Gastrocnemius medialis (tissue), 4 donors: ENCODE results near the gene KLF16. TPM values are rescaled to one million over a fixed set of nuclear protein-coding genes. Genes with fewer than 3 reads are reported as not detected.

ENCODE experiments used
- ATAC-seq, 2 donors: fragments of 150-250 bp; one replicate each; pipeline ENCODE4 v1.9.1; 2016
- DNase-seq, 2 donors: peaks; one replicate each; pipeline ENCODE4 v3.0.0-alpha.2; 2019
- H3K27ac ChIP-seq, 4 donors: fragments of 200-600 bp; sonication (generic); 1 replicate in 1 of 4; 2 replicates in 3 of 4; pipeline ENCODE4 v1.5.1; 2016 to 2018; ENCODE audit warnings: mild to moderate bottlenecking in 2 of 4, moderate library complexity in 1 of 4
- H3K27me3 ChIP-seq, 3 donors: fragments of 200-600 bp; sonication (generic) in 2 of 3; 1 replicate in 1 of 3; 2 replicates in 2 of 3; pipeline versions ENCODE4 v1.5.1 to v1.6.0; 2016 to 2019; ENCODE audit warnings: mild to moderate bottlenecking in 1 of 3, moderate library complexity in 1 of 3
- H3K36me3 ChIP-seq, 2 donors: fragments of 200-600 bp; sonication (generic) in 1 of 2; one replicate each; pipeline ENCODE4 v1.5.1; 2017 to 2018
- H3K4me1 ChIP-seq, 2 donors: fragments of 200-600 bp; sonication (generic) in 1 of 2; one replicate each; pipeline ENCODE4 v1.5.1; 2016 to 2017; ENCODE audit warnings: mild to moderate bottlenecking in 2 of 2
- H3K4me3 ChIP-seq, 4 donors: fragments of 200-600 bp; sonication (generic) in 3 of 4; 1 replicate in 1 of 4; 2 replicates in 3 of 4; pipeline ENCODE4 v1.5.1; 2016 to 2019; ENCODE audit warnings: mild to moderate bottlenecking in 2 of 4
- H3K9me3 ChIP-seq, 3 donors: fragments of 200-600 bp; sonication (generic) in 2 of 3; 1 replicate in 1 of 3; 2 replicates in 2 of 3; pipeline ENCODE4 v1.5.1; 2016 to 2019
- POLR2A ChIP-seq, 2 donors: fragments of 450-650 bp; IDR thresholded peaks; one replicate each; pipeline ENCODE4 v1.6.1; 2017; ENCODE audit warnings: antibody characterized with exemption in 2 of 2, mild to moderate bottlenecking in 2 of 2, moderate library complexity in 2 of 2
- in situ Hi-C, 4 donors: fragments of 200-750 bp; cut with MboI; loops; one replicate each; pipeline versions ENCODE4 v1.15.0 to v1.8.0; 2017; ENCODE audit warnings: low sequenced_read_pairs in 4 of 4
- intact Hi-C: fragments of 100-400 bp; cut with DNase I; formaldehyde crosslinking; loops from one replicate; pipeline ENCODE4 v1.15.1; 2023; ENCODE audit warnings: low total_unique reads
- total RNA-seq, 4 donors: library from RNA; depleted of rRNA; stranded (reverse); fragments of >200 nt; gene quantifications; one replicate each; pipeline versions ENCODE4 v1.1.0 to v1.2.3, GENCODE V29; 2016
- TF ChIP-seq, protein P1 (sequence below), 5 experiments: fragments of 450-650 bp in 3 of 5; fragments of 200-600 bp in 2 of 5; sonication (generic) in 2 of 5; IDR thresholded peaks in 4 of 5; conservative IDR thresholded peaks in 1 of 5; 1 replicate in 4 of 5; 2 replicates in 1 of 5; pipeline ENCODE4 v1.5.1; 2016 to 2019; ENCODE audit warnings: antibody characterized with exemption in 5 of 5, mild to moderate bottlenecking in 3 of 5, moderate library complexity in 3 of 5

KLF16 gene
- total RNA-seq, 4 donors from 2014 or later, result 0.58 to 4.0 (median 1.4) TPM

- ATAC-seq (no peak), DNase-seq (no peak)
- Histone ChIP-seq H3K4me1 (peaks cover 4 to 7% of the 10 kb centered on the region in 2 donors), H3K27me3 (no peaks in the 10 kb centered on the region), H3K36me3 (no peaks in the 10 kb centered on the region), H3K27ac (no peak overlapping the region), H3K4me3 (no peak overlapping the region), H3K9me3 (no peaks in the 10 kb centered on the region)
- in situ Hi-C loops (no loop called here), intact Hi-C loops (no loop called here)
- TF ChIP-seq, protein P1, sequence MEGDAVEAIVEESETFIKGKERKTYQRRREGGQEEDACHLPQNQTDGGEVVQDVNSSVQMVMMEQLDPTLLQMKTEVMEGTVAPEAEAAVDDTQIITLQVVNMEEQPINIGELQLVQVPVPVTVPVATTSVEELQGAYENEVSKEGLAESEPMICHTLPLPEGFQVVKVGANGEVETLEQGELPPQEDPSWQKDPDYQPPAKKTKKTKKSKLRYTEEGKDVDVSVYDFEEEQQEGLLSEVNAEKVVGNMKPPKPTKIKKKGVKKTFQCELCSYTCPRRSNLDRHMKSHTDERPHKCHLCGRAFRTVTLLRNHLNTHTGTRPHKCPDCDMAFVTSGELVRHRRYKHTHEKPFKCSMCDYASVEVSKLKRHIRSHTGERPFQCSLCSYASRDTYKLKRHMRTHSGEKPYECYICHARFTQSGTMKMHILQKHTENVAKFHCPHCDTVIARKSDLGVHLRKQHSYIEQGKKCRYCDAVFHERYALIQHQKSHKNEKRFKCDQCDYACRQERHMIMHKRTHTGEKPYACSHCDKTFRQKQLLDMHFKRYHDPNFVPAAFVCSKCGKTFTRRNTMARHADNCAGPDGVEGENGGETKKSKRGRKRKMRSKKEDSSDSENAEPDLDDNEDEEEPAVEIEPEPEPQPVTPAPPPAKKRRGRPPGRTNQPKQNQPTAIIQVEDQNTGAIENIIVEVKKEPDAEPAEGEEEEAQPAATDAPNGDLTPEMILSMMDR (IDR thresholded peaks at IDR 0.05 in 4 of 5, conservative IDR thresholded peaks at IDR 0.05 in 1 of 5), result no peak
- TF ChIP-seq POLR2A (IDR thresholded peaks at IDR 0.05), result no peak
These were observed 39.5 kb upstream of the KLF16 start for GRCh38 chr19:1902923-1903322.

- in situ Hi-C loops, result no loop called here
These were observed 38.6 kb upstream of the KLF16 start for GRCh38 chr19:1901940-1902404.

GRCh38 chr19:1896508-1896907, 33.1 kb upstream of the KLF16 start:
- Histone ChIP-seq H3K4me3 (no peak overlapping the region), H3K27ac (no peak overlapping the region), H3K9me3 (no peaks in the 10 kb centered on the region), H3K27me3 (no peaks in the 10 kb centered on the region), H3K4me1 (no peaks in the 10 kb centered on the region), H3K36me3 (no peaks in the 10 kb centered on the region)
- DNase-seq (no peak), ATAC-seq (no peak)
- intact Hi-C loops (no loop called here), in situ Hi-C loops (no loop called here)
- TF ChIP-seq, protein P1 (IDR thresholded peaks at IDR 0.05 in 4 of 5, conservative IDR thresholded peaks at IDR 0.05 in 1 of 5), result no peak
- TF ChIP-seq POLR2A (IDR thresholded peaks at IDR 0.05), result no peak

More at GRCh38 chr19:1901940-1902404, 38.6 kb upstream of the KLF16 start:
- DNase-seq (peak; percentile 38 to 42), ATAC-seq (no peak)
- Histone ChIP-seq H3K36me3 (no peaks in the 10 kb centered on the region), H3K4me1 (peaks cover 4 to 7% of the 10 kb centered on the region in 2 donors), H3K27me3 (no peaks in the 10 kb centered on the region), H3K9me3 (no peaks in the 10 kb centered on the region), H3K4me3 (no peak overlapping the region), H3K27ac (peak overlapping the region in 1 of 4 donors; percentile 31)
- TF ChIP-seq, protein P1 (IDR thresholded peaks at IDR 0.05 in 4 of 5, conservative IDR thresholded peaks at IDR 0.05 in 1 of 5), result no peak
- peak in 1 of 2 donors; percentile 24 for TF ChIP-seq POLR2A (IDR thresholded peaks at IDR 0.05)
- intact Hi-C loops, result no loop called here

GRCh38 chr19:1893791-1894190, 30.4 kb upstream of the KLF16 start:
- Histone ChIP-seq H3K36me3 (no peaks in the 10 kb centered on the region), H3K4me3 (no peak overlapping the region), H3K9me3 (no peaks in the 10 kb centered on the region), H3K4me1 (no peaks in the 10 kb centered on the region), H3K27me3 (no peaks in the 10 kb centered on the region), H3K27ac (no peak overlapping the region)
- no peak for DNase-seq
- no peak for ATAC-seq
- in situ Hi-C loops (no loop called here), intact Hi-C loops (no loop called here)
- no peak for TF ChIP-seq POLR2A (IDR thresholded peaks at IDR 0.05)
- TF ChIP-seq, protein P1 (IDR thresholded peaks at IDR 0.05 in 4 of 5, conservative IDR thresholded peaks at IDR 0.05 in 1 of 5), result no peak

DNA sequence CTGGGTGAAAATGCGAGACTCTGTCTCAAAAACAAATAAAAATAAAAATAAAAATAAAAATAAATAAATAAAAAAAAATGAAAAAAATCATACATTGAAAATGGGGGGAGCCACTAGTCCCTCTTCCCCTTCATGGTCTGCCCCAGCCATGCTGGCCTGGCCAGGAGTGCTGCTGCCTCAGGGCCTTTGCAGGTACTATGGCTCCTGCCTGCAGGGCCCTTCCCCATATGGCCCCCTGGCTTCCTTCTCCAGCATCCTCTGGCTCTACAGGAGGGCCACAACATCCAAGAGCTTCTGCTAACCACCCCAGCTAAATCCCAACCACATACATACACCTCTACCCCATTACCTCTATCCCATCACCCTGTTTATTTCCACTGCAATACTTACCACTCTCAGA, 26.5 kb upstream of the KLF16 start:
- in situ Hi-C loops, result no loop called here

More for the DNA sequence above, 26.5 kb upstream of the KLF16 start:
- DNase-seq, result no peak
- no peaks in the 10 kb centered on the region for H3K36me3 ChIP-seq
- peaks cover 0 to under 1% of the 10 kb centered on the region in 2 donors for H3K4me1 ChIP-seq
- no peak overlapping the region for H3K4me3 ChIP-seq
- intact Hi-C loops, result no loop called here
- no peaks in the 10 kb centered on the region for H3K27me3 ChIP-seq
- H3K27ac ChIP-seq, result no peak overlapping the region
- ATAC-seq, result no peak
- H3K9me3 ChIP-seq, result no peaks in the 10 kb centered on the region
- no peak for TF ChIP-seq POLR2A (IDR thresholded peaks at IDR 0.05)
- TF ChIP-seq, protein P1 (IDR thresholded peaks at IDR 0.05 in 4 of 5, conservative IDR thresholded peaks at IDR 0.05 in 1 of 5), result no peak
